GM12878 (cell line): ENCODE results near the gene ATXN1. TPM values are rescaled to one million over a fixed set of nuclear protein-coding genes. Genes with fewer than 3 reads are reported as not detected.
A peak's percentile ranks its signal among the peaks of the same experiment; 100 is the strongest.

Source experiments
- ATAC-seq: fragments of 200-7000 bp; cut with Tn5 transposase; 3 replicates; pipeline ENCODE4 v1.9.1; 2020; ENCODE audit warnings: mild to moderate bottlenecking, moderate library complexity
- BruUV-seq: library from RNA; stranded (reverse); fragments of 400-500 nt; replicated peaks from 2 replicates; lab custom pipeline; 2021; lab: Mats Ljungman, UMichigan
- CTCF ChIA-PET: fragments of 300-600 bp; sonication (Branson Sonifier 250); formaldehyde crosslinking; extraction: SDS; loops from one replicate; lab custom pipeline; 2021; ENCODE audit warnings: inconsistent platforms; lab: Yijun Ruan, JAX
- POLR2A ChIA-PET: fragments of 350-600 bp; formaldehyde crosslinking; extraction: SDS; loops from one replicate; lab custom pipeline; 2021; ENCODE audit warnings: inconsistent platforms; lab: Charles Lee
- RAD21 ChIA-PET: fragments of 300-600 bp; sonication (Branson Sonifier 250); formaldehyde crosslinking; loops from one replicate; lab custom pipeline; 2023; ENCODE audit warnings: antibody characterized with exemption; ENCODE audit not compliant: unreplicated experiment; lab: Charles Lee
- SMC1A ChIA-PET: fragments of 300-600 bp; sonication (Branson Sonifier 250); formaldehyde crosslinking; loops from one replicate; lab custom pipeline; 2023; ENCODE audit not compliant: unreplicated experiment, uncharacterized antibody; lab: Charles Lee
- DNase-seq: peaks from one replicate; pipeline ENCODE4 v3.0.0-alpha.2; 2011; ENCODE audit warnings: low read depth, low spot score
- FAIRE-seq: peaks from 3 replicates; lab custom pipeline; 2011; peaks lifted over from hg19 to GRCh38; lab: Jason Lieb, UNC
- H2AFZ ChIP-seq: 2 replicates; pipeline ENCODE4 v1.6.0; 2011; ENCODE audit warnings: low read depth, low read length, control low read depth; ENCODE audit not compliant: control insufficient read depth
- H3K27ac ChIP-seq: 2 replicates; pipeline ENCODE4 v1.5.1; 2011; ENCODE audit warnings: control low read depth; ENCODE audit not compliant: control insufficient read depth, insufficient read depth
- H3K27me3 ChIP-seq, 2 experiments: replicated peaks in 1 of 2; 2 replicates each; pipeline versions ENCODE4 v1.6.0 to v1.6.1; 2011; ENCODE audit warnings: low read length in 1 of 2; ENCODE audit not compliant: control insufficient read depth in 2 of 2, insufficient read depth in 2 of 2
- H3K36me3 ChIP-seq, 2 experiments: 2 replicates each; pipeline ENCODE4 v1.5.1; 2011; ENCODE audit warnings: low read length in 1 of 2; ENCODE audit not compliant: control insufficient read depth in 2 of 2, insufficient read depth in 2 of 2
- H3K4me1 ChIP-seq: 2 replicates; pipeline ENCODE4 v1.6.1; 2011; ENCODE audit warnings: mild to moderate bottlenecking, low read length, moderate library complexity, mixed read lengths; ENCODE audit not compliant: control insufficient read depth, insufficient read depth
- H3K4me2 ChIP-seq: 2 replicates; pipeline ENCODE4 v1.6.0; 2011; ENCODE audit warnings: control low read depth; ENCODE audit not compliant: control insufficient read depth, insufficient read depth
- H3K4me3 ChIP-seq: fragments of 200-600 bp; sonication (generic); 2 replicates; pipeline ENCODE4 v1.5.1; 2016
- H3K79me2 ChIP-seq: 2 replicates; pipeline ENCODE4 v1.6.0; 2011; ENCODE audit warnings: low read length; ENCODE audit not compliant: control insufficient read depth, insufficient read depth
- H3K9ac ChIP-seq: 2 replicates; pipeline ENCODE4 v1.8.0; 2011; ENCODE audit warnings: low read length, control low read depth, mixed read lengths; ENCODE audit not compliant: control insufficient read depth, insufficient read depth
- H3K9me3 ChIP-seq: replicated peaks from 3 replicates; pipeline ENCODE4 v1.5.1; 2011; ENCODE audit warnings: mild to moderate bottlenecking, low read length; ENCODE audit not compliant: control insufficient read depth, insufficient read depth
- H4K20me1 ChIP-seq: 2 replicates; pipeline ENCODE4 v1.6.0; 2011; ENCODE audit not compliant: control insufficient read depth, insufficient read depth
- BCL11A ChIP-seq: IDR thresholded peaks from 2 replicates; pipeline ENCODE4 v1.6.1; 2011; ENCODE audit warnings: low read depth, low read length
- CBFB ChIP-seq: IDR thresholded peaks from 2 replicates; pipeline ENCODE4 v1.6.1; 2016; ENCODE audit warnings: antibody characterized with exemption, low read depth
- ESRRA ChIP-seq: IDR thresholded peaks from 2 replicates; pipeline ENCODE4 v1.6.1; 2012; ENCODE audit warnings: mild to moderate bottlenecking, low read length, improper control_type of control experiment
- FOXK2 ChIP-seq: fragments of 450-650 bp; IDR thresholded peaks from 2 replicates; pipeline ENCODE4 v1.6.1; 2017; ENCODE audit warnings: mild to moderate bottlenecking, moderate library complexity
- GATAD2B ChIP-seq: fragments of 450-650 bp; conservative IDR thresholded peaks from 2 replicates; pipeline ENCODE4 v1.6.1; 2017; ENCODE audit warnings: low read depth, mild to moderate bottlenecking, moderate library complexity
- IKZF1 ChIP-seq: fragments of 450-650 bp; conservative IDR thresholded peaks from 2 replicates; pipeline ENCODE4 v1.6.1; 2017; ENCODE audit warnings: antibody characterized with exemption, mild to moderate bottlenecking
- IRF4 ChIP-seq: IDR thresholded peaks from 2 replicates; pipeline ENCODE4 v1.6.1; 2011; ENCODE audit warnings: low read depth, low read length
- KLF5 ChIP-seq: fragments of 450-650 bp; IDR thresholded peaks from 2 replicates; pipeline ENCODE4 v1.6.1; 2014; ENCODE audit warnings: mild to moderate bottlenecking; ENCODE audit not compliant: partially characterized antibody
- MAX ChIP-seq: IDR thresholded peaks from 2 replicates; pipeline ENCODE4 v1.6.1; 2012; ENCODE audit warnings: low read depth, low read length, improper control_type of control experiment
- MEF2A ChIP-seq: IDR thresholded peaks from 2 replicates; pipeline ENCODE4 v1.6.1; 2011; ENCODE audit warnings: low read depth, mild to moderate bottlenecking, low read length, moderate library complexity; ENCODE audit not compliant: insufficient read depth
- MYB ChIP-seq: fragments of 150-350 bp; IDR thresholded peaks from 2 replicates; pipeline ENCODE4 v1.6.1; 2014; ENCODE audit warnings: mild to moderate bottlenecking, low read depth, low read length, borderline replicate concordance
- NFYA ChIP-seq: IDR thresholded peaks from 2 replicates; pipeline ENCODE4 v1.6.1; 2011; ENCODE audit warnings: low read depth, mild to moderate bottlenecking, low read length, improper control_type of control experiment, borderline replicate concordance
- NKRF ChIP-seq: fragments of 450-650 bp; conservative IDR thresholded peaks from 2 replicates; pipeline ENCODE4 v1.6.1; 2017; ENCODE audit warnings: mild to moderate bottlenecking, moderate library complexity
- NR2C1 ChIP-seq: fragments of 450-650 bp; IDR thresholded peaks from 2 replicates; pipeline ENCODE4 v1.6.1; 2017; ENCODE audit warnings: antibody characterized with exemption, mild to moderate bottlenecking, moderate library complexity
- PKNOX1 ChIP-seq: fragments of 450-650 bp; IDR thresholded peaks from 2 replicates; pipeline ENCODE4 v1.6.1; 2016; ENCODE audit warnings: mild to moderate bottlenecking
- PML ChIP-seq: IDR thresholded peaks from 2 replicates; pipeline ENCODE4 v1.6.1; 2012; ENCODE audit warnings: low read length, inconsistent platforms
- RUNX3 ChIP-seq: IDR thresholded peaks from 2 replicates; pipeline ENCODE4 v1.6.1; 2012; ENCODE audit warnings: low read length, inconsistent platforms
- SMAD1 ChIP-seq: fragments of 450-650 bp; IDR thresholded peaks from 2 replicates; pipeline ENCODE4 v1.6.1; 2018; ENCODE audit warnings: mild to moderate bottlenecking, low read depth; ENCODE audit not compliant: partially characterized antibody
- STAT1 ChIP-seq: fragments of 450-650 bp; conservative IDR thresholded peaks from 2 replicates; pipeline ENCODE4 v1.6.1; 2014; ENCODE audit warnings: antibody characterized with exemption, mild to moderate bottlenecking
- SUZ12 ChIP-seq: fragments of 200-600 bp; sonication (generic); IDR thresholded peaks from one replicate; pipeline ENCODE4 v1.6.1; 2018; ENCODE audit warnings: antibody characterized with exemption, mild to moderate bottlenecking; ENCODE audit not compliant: unreplicated experiment
- ZBED1 ChIP-seq: IDR thresholded peaks from 2 replicates; pipeline ENCODE4 v1.6.1; 2016; ENCODE audit warnings: borderline replicate concordance
- ZNF622 ChIP-seq: fragments of 450-650 bp; IDR thresholded peaks from 2 replicates; pipeline ENCODE4 v1.6.1; 2017; ENCODE audit warnings: mild to moderate bottlenecking, inconsistent platforms
- ZSCAN29 ChIP-seq: fragments of 450-650 bp; IDR thresholded peaks from 2 replicates; pipeline ENCODE4 v1.6.1; 2017; ENCODE audit warnings: mild to moderate bottlenecking, moderate library complexity
- WGBS: methylation state at CpG from one replicate; pipeline ENCODE4 v1.1.6; 2016; ENCODE audit warnings: low lambda C conversion rate; ENCODE audit not compliant: insufficient replicate concordance, insufficient coverage; ENCODE audit errors: missing lambda C conversion rate; 5-methylcytosine and 5-hydroxymethylcytosine counted together
- in situ Hi-C: fragments of 300-500 bp; cut with MboI; formaldehyde crosslinking; loops from 9 replicates; pipeline ENCODE4 v1.14.3; 2018; ENCODE audit warnings: mixed read lengths
- intact Hi-C: fragments of 100-400 bp; cut with micrococcal nuclease; formaldehyde crosslinking; loops from one replicate; pipeline ENCODE4 v1.14.2; 2022; ENCODE audit not compliant: unreplicated experiment
- polyA plus RNA-seq, 11 experiments: library from polyadenylated mRNA; depleted of rRNA in 4 of 11; unstranded in 6 of 11; stranded (reverse) in 5 of 11; fragments of >200 nt; fragmentation: Nextera tagmentation in 4 of 11; fragmentation: Illumina TruSeq in 1 of 11; extraction: Ambion mirVana in 4 of 11; extraction: Trizol in 1 of 11; gene quantifications; 1 replicate in 1 of 11; 2 replicates in 10 of 11; pipeline versions ENCODE4 v1.2.1 to v1.2.3, GENCODE V29; 2011 to 2016; ENCODE audit warnings: inconsistent platforms in 2 of 11, missing spikeins in 2 of 11, low read depth in 1 of 11
- total RNA-seq, 4 experiments: library from RNA; depleted of rRNA in 3 of 4; stranded (reverse); fragments of >200 nt in 3 of 4; fragmentation: Illumina TruSeq in 1 of 4; extraction: Trizol in 1 of 4; gene quantifications; 2 replicates each; pipeline versions ENCODE4 v1.2.1 to v1.2.3, GENCODE V29; 2013 to 2021

Gene ATXN1
- total and polyA plus RNA-seq, 10 of the 15 experiments (the other 5 are each of a cell fraction or from before 2014, with no cell fraction given): 12.2 to 51.2 (median 20.5) TPM

GRCh38 chr6:16511723-16512489 is 249.4 kb downstream of the ATXN1 start:
- FAIRE-seq (peak; percentile 47), DNase-seq (peak; percentile 72), ATAC-seq (peak; percentile 80)
- Histone ChIP-seq H2AFZ (no peak overlapping the region; the same call in 1 of the 2 replicates), H3K27ac (peak overlapping the region; percentile 41), H3K9me3 (no peaks in the 10 kb centered on the region), H3K79me2 (no peaks in the 10 kb centered on the region), H3K36me3 (0 out of 4 replicates have a peak, but pooled peaks cover 0 to 2% of the 10 kb centered on the region in 2 experiments), H3K9ac (no peak overlapping the region; the same call in 1 of the 2 replicates), H3K27me3 (no peaks in the 10 kb centered on the region), H3K4me1 (peaks cover 47% of the 10 kb centered on the region), H3K4me2 (peak overlapping the region; percentile 49), H3K4me3 (no peak overlapping the region), H4K20me1 (no peaks in the 10 kb centered on the region)
- in situ Hi-C loops: loop anchor here (5.0 to 10.0 kb wide), 3 partner anchors 177 to 453 kb away; partner anchors contain the start of gene ATXN1
- ChIA-PET CTCF (interaction anchor here (0.6 to 10.6 kb wide), 63 partner anchors 9 to 260 kb away, joined by 3 to 203 read pairs (median 6); partner anchors contain the start of gene ATXN1), POLR2A (interaction anchor here (0.8 to 4.4 kb wide), 12 partner anchors 8 to 247 kb away, joined by 3 to 14 read pairs (median 4); no protein-coding TSS in a partner anchor), RAD21 (interaction anchor here (0.7 to 8.7 kb wide), 40 partner anchors 17 to 259 kb away, joined by 3 to 110 read pairs (median 6); partner anchors contain the start of gene ATXN1), SMC1A (interaction anchor here (0.6 to 10.2 kb wide), 54 partner anchors 8 to 260 kb away, joined by 3 to 135 read pairs (median 5); partner anchors contain the start of gene ATXN1)
- intact Hi-C loops: loop anchor here (2.0 to 5.0 kb wide), 5 partner anchors 40 to 250 kb away; partner anchors contain the start of gene ATXN1
- WGBS: 28% methylated on average over 10 of the region's 10 CpGs
- BruUV-seq: TSS peak; percentile 50
- TF ChIP-seq CBFB: no peak
- no peak for TF ChIP-seq PML
- TF ChIP-seq ZSCAN29: no peak
- TF ChIP-seq NFYA: no peak
- TF ChIP-seq SMAD1: no peak
- TF ChIP-seq NR2C1: no peak
- no peak for TF ChIP-seq ESRRA
- no peak for TF ChIP-seq ZBED1
- no peak for TF ChIP-seq MYB
- no peak for TF ChIP-seq FOXK2
- TF ChIP-seq SUZ12: no peak
- no peak for TF ChIP-seq KLF5
- TF ChIP-seq MEF2A: 0 out of 2 replicates have a peak, but pooled peaks have one; percentile 25
- no peak for TF ChIP-seq MAX
- TF ChIP-seq RUNX3: peak; percentile 69
- TF ChIP-seq BCL11A: no peak
- no peak for TF ChIP-seq PKNOX1
- no peak for TF ChIP-seq NKRF
- no peak for TF ChIP-seq IRF4
- TF ChIP-seq ZNF622: no peak
- peak; percentile 20; the same call in 1 of the 2 replicates for TF ChIP-seq IKZF1
- no peak; the same call in 1 of the 2 replicates for TF ChIP-seq GATAD2B
- no peak for TF ChIP-seq STAT1
